ENCODE results near the gene MANF.

MANF gene

GRCh38 chr3:51384726-51385473 lies at the start of gene MANF:
Gene MANF (plus strand): TSS chr3:51385291. CDS start chr3:51385343, 52 bp downstream.
- Mint-ChIP-seq H3K4me1 (peaks cover 53% of the 10 kb centered on the region), H3K9me3 (no peaks in the 10 kb centered on the region), H3K27ac (peak within 1 kb of the TSS; percentile 100), H3K36me3 (peaks cover 66% of the 10 kb centered on the region), H3K4me3 (peak within 1 kb of the TSS; percentile 98)
- peak; percentile 86 to 97 for DNase-seq (ENCODE audit: low spot score in 2 of 2)
- peak; percentile 98 for ATAC-seq

- Mint-ChIP-seq H3K27ac (no peak overlapping the region), H3K4me3 (no peak overlapping the region), H3K36me3 (no peaks in the 10 kb centered on the region), H3K9me3 (no peaks in the 10 kb centered on the region), H3K4me1 (no peaks in the 10 kb centered on the region)
- ATAC-seq = no peak
- no peak for DNase-seq (ENCODE audit: low spot score in 2 of 2)
Observed at GRCh38 chr3:51336261-51336660, 48.8 kb upstream of the MANF start.

- DNase-seq (ENCODE audit: low spot score in 2 of 2) (no peak), ATAC-seq (no peak)
- no peaks in the 10 kb centered on the region for H3K9me3 Mint-ChIP-seq
Observed at GRCh38 chr3:51337666-51338065, 47.4 kb upstream of the MANF start.

GRCh38 chr3:51338632-51339031 lies 46.5 kb upstream of the MANF start:
- H3K27ac Mint-ChIP-seq = no peak overlapping the region
- ATAC-seq (no peak), DNase-seq (ENCODE audit: low spot score in 2 of 2) (no peak)
- H3K9me3 Mint-ChIP-seq = no peaks in the 10 kb centered on the region
- H3K4me3 Mint-ChIP-seq = no peak overlapping the region
- H3K36me3 Mint-ChIP-seq = no peaks in the 10 kb centered on the region
- no peaks in the 10 kb centered on the region for H3K4me1 Mint-ChIP-seq

More at GRCh38 chr3:51337666-51338065, 47.4 kb upstream of the MANF start:
- H3K4me1 Mint-ChIP-seq = no peaks in the 10 kb centered on the region
- no peaks in the 10 kb centered on the region for H3K36me3 Mint-ChIP-seq
- H3K27ac Mint-ChIP-seq = no peak overlapping the region
- no peak overlapping the region for H3K4me3 Mint-ChIP-seq

GRCh38 chr3:51340013-51340829 lies 44.9 kb upstream of the MANF start:
- Mint-ChIP-seq H3K27ac (peak overlapping the region; percentile 23), H3K36me3 (no peaks in the 10 kb centered on the region), H3K4me3 (no peak overlapping the region), H3K9me3 (no peaks in the 10 kb centered on the region), H3K4me1 (no peaks in the 10 kb centered on the region)
- DNase-seq (ENCODE audit: low spot score in 2 of 2) = no peak
- ATAC-seq = no peak

- no peak overlapping the region for H3K27ac Mint-ChIP-seq
- ATAC-seq = no peak
- DNase-seq (ENCODE audit: low spot score in 2 of 2) = no peak
- H3K4me1 Mint-ChIP-seq = no peaks in the 10 kb centered on the region
- H3K9me3 Mint-ChIP-seq = no peaks in the 10 kb centered on the region
- no peaks in the 10 kb centered on the region for H3K36me3 Mint-ChIP-seq
- no peak overlapping the region for H3K4me3 Mint-ChIP-seq
Observed at GRCh38 chr3:51340989-51341636, 44.0 kb upstream of the MANF start.

GRCh38 chr3:51343918-51344687 lies 41.0 kb upstream of the MANF start:
- no peak overlapping the region for H3K27ac Mint-ChIP-seq
- no peaks in the 10 kb centered on the region for H3K4me1 Mint-ChIP-seq
- DNase-seq (ENCODE audit: low spot score in 2 of 2) (no peak), ATAC-seq (no peak)
- no peaks in the 10 kb centered on the region for H3K36me3 Mint-ChIP-seq
- no peak overlapping the region for H3K4me3 Mint-ChIP-seq
- H3K9me3 Mint-ChIP-seq = no peaks in the 10 kb centered on the region

- H3K4me3 Mint-ChIP-seq = no peak overlapping the region
- ATAC-seq = no peak
- no peaks in the 10 kb centered on the region for H3K36me3 Mint-ChIP-seq
- no peaks in the 10 kb centered on the region for H3K9me3 Mint-ChIP-seq
- H3K4me1 Mint-ChIP-seq = no peaks in the 10 kb centered on the region
- no peak overlapping the region for H3K27ac Mint-ChIP-seq
- no peak for DNase-seq (ENCODE audit: low spot score in 2 of 2)
Observed at GRCh38 chr3:51350751-51351150, 34.3 kb upstream of the MANF start.

GRCh38 chr3:51353131-51353530 lies 32.0 kb upstream of the MANF start:
- Mint-ChIP-seq H3K4me3 (no peak overlapping the region), H3K9me3 (no peaks in the 10 kb centered on the region), H3K36me3 (no peaks in the 10 kb centered on the region), H3K27ac (no peak overlapping the region), H3K4me1 (no peaks in the 10 kb centered on the region)
- ATAC-seq (no peak), DNase-seq (ENCODE audit: low spot score in 2 of 2) (no peak)

GRCh38 chr3:51353691-51354090 lies 31.4 kb upstream of the MANF start:
- DNase-seq (ENCODE audit: low spot score in 2 of 2) (no peak), ATAC-seq (peak; percentile 41)
- H3K9me3 Mint-ChIP-seq = no peaks in the 10 kb centered on the region
- H3K4me3 Mint-ChIP-seq = no peak overlapping the region
- no peaks in the 10 kb centered on the region for H3K36me3 Mint-ChIP-seq
- H3K4me1 Mint-ChIP-seq = no peaks in the 10 kb centered on the region
- no peak overlapping the region for H3K27ac Mint-ChIP-seq

GRCh38 chr3:51354172-51354571 lies 30.9 kb upstream of the MANF start:
- no peaks in the 10 kb centered on the region for H3K9me3 Mint-ChIP-seq
- ATAC-seq (no peak), DNase-seq (ENCODE audit: low spot score in 2 of 2) (no peak)
- H3K4me1 Mint-ChIP-seq = no peaks in the 10 kb centered on the region
- no peaks in the 10 kb centered on the region for H3K36me3 Mint-ChIP-seq
- no peak overlapping the region for H3K27ac Mint-ChIP-seq
- H3K4me3 Mint-ChIP-seq = no peak overlapping the region

GRCh38 chr3:51354731-51355615 lies 30.1 kb upstream of the MANF start:
- ATAC-seq (no peak), DNase-seq (ENCODE audit: low spot score in 2 of 2) (no peak)
- Mint-ChIP-seq H3K36me3 (no peaks in the 10 kb centered on the region), H3K9me3 (no peaks in the 10 kb centered on the region), H3K4me3 (no peak overlapping the region), H3K27ac (no peak overlapping the region), H3K4me1 (no peaks in the 10 kb centered on the region)

GRCh38 chr3:51355891-51356578 lies 29.1 kb upstream of the MANF start:
- Mint-ChIP-seq H3K9me3 (no peaks in the 10 kb centered on the region), H3K36me3 (no peaks in the 10 kb centered on the region), H3K27ac (no peak overlapping the region), H3K4me1 (no peaks in the 10 kb centered on the region), H3K4me3 (no peak overlapping the region)
- DNase-seq (ENCODE audit: low spot score in 2 of 2) (no peak), ATAC-seq (no peak)

GRCh38 chr3:51357856-51358255 lies 27.2 kb upstream of the MANF start:
- H3K9me3 Mint-ChIP-seq = no peaks in the 10 kb centered on the region
- no peaks in the 10 kb centered on the region for H3K36me3 Mint-ChIP-seq
- no peaks in the 10 kb centered on the region for H3K4me1 Mint-ChIP-seq
- H3K4me3 Mint-ChIP-seq = no peak overlapping the region
- DNase-seq (ENCODE audit: low spot score in 2 of 2) (no peak), ATAC-seq (no peak)
- H3K27ac Mint-ChIP-seq = no peak overlapping the region
